ENCODE data around the gene COL12A1. TPM values are rescaled to one million over a fixed set of nuclear protein-coding genes. Genes with fewer than 3 reads are reported as not detected.

COL12A1 gene
- total and polyA plus RNA-seq, 11 donors = 3.1 to 26.8 (median 18.5) TPM

- Histone ChIP-seq H3K4me3 (no peak overlapping the region), H3K9me3 (no peaks in the 10 kb centered on the region), H3K27me3 (no peaks in the 10 kb centered on the region), H3K27ac (no peak overlapping the region), H3K36me3 (peaks cover 0 to 82% (median 0%) of the 10 kb centered on the region in 9 donors), H3K4me1 (no peaks in the 10 kb centered on the region)
- WGBS, 4 donors = 43 to 81% (median 74%) methylated on average over 2 of the region's 2 CpGs
- DNase-seq (no peak), ATAC-seq (no peak)
- TF ChIP-seq CTCF (IDR thresholded peaks at IDR 0.05) (no peak), POLR2A (IDR thresholded peaks at IDR 0.05) (no peak)
- intact Hi-C loops (cut with DNase I) = no loop called here
Observed at GRCh38 chr6:75124085-75124484, 81.8 kb downstream of the COL12A1 start.

- H3K27ac ChIP-seq = no peak overlapping the region
- DNase-seq = no peak
- peaks cover 0 to 67% (median 0%) of the 10 kb centered on the region in 9 donors for H3K36me3 ChIP-seq
Observed at GRCh38 chr6:75118925-75119515, 86.8 kb downstream of the COL12A1 start.

GRCh38 chr6:75117701-75118100 is 88.2 kb downstream of the COL12A1 start:
- 88 to 96% (median 94%) methylated on average over 2 of the region's 2 CpGs for WGBS, 4 donors
- DNase-seq (no peak), ATAC-seq (no peak)
- intact Hi-C loops (cut with DNase I) = no loop called here
- TF ChIP-seq POLR2A (IDR thresholded peaks at IDR 0.05) = no peak
- no peak for TF ChIP-seq CTCF (IDR thresholded peaks at IDR 0.05)
- Histone ChIP-seq H3K27ac (no peak overlapping the region), H3K4me1 (no peaks in the 10 kb centered on the region), H3K4me3 (no peak overlapping the region), H3K9me3 (no peaks in the 10 kb centered on the region), H3K27me3 (no peaks in the 10 kb centered on the region), H3K36me3 (peaks cover 0 to 54% (median 0%) of the 10 kb centered on the region in 9 donors)

More at GRCh38 chr6:75118925-75119515, 86.8 kb downstream of the COL12A1 start:
- H3K4me1 ChIP-seq = no peaks in the 10 kb centered on the region
- no peak for ATAC-seq
- intact Hi-C loops (cut with DNase I) = no loop called here
- TF ChIP-seq POLR2A (IDR thresholded peaks at IDR 0.05) (no peak), CTCF (IDR thresholded peaks at IDR 0.05) (no peak)
- H3K4me3 ChIP-seq = no peak overlapping the region
- WGBS, 4 donors = 88 to 91% (median 90%) methylated on average over 8 of the region's 8 CpGs
- no peaks in the 10 kb centered on the region for H3K9me3 ChIP-seq
- no peaks in the 10 kb centered on the region for H3K27me3 ChIP-seq

GRCh38 chr6:75116946-75117345 is 88.9 kb downstream of the COL12A1 start:
- no peak overlapping the region for H3K4me3 ChIP-seq
- TF ChIP-seq CTCF (IDR thresholded peaks at IDR 0.05) (no peak), POLR2A (IDR thresholded peaks at IDR 0.05) (no peak)
- no peaks in the 10 kb centered on the region for H3K27me3 ChIP-seq
- WGBS, 4 donors = 82 to 93% (median 86%) methylated on average over 3 of the region's 3 CpGs
- DNase-seq (no peak), ATAC-seq (no peak)
- intact Hi-C loops (cut with DNase I) = no loop called here
- H3K36me3 ChIP-seq = peaks cover 0 to 46% (median 0%) of the 10 kb centered on the region in 9 donors
- H3K27ac ChIP-seq = no peak overlapping the region
- no peaks in the 10 kb centered on the region for H3K9me3 ChIP-seq
- H3K4me1 ChIP-seq = no peaks in the 10 kb centered on the region
